ENCODE results near the gene FAM236C.
"Not testable (repeated sequence)": the region's sequence is repeated elsewhere in the genome, so short reads cannot be mapped to it uniquely, and the experiment has no call there.

Gene FAM236C

GRCh38 chrX:72912315-72912714 lies at the start of gene FAM236C:
Gene FAM236C, plus strand, starts transcription at chrX:72912615. Its CDS starts 100 bp downstream, at chrX:72912715.
- DNase-seq (ENCODE audit: low spot score), result not testable (repeated sequence)

GRCh38 chrX:72882898-72883297 lies 29.5 kb upstream of the FAM236C start:
- not testable (repeated sequence) for DNase-seq (ENCODE audit: low spot score)

- not testable (repeated sequence) for DNase-seq (ENCODE audit: low spot score)
These were observed 22.7 kb upstream of the FAM236C start for GRCh38 chrX:72889740-72890139.

GRCh38 chrX:72916096-72916495 lies 3.7 kb downstream of the FAM236C start:
- DNase-seq (ENCODE audit: low spot score), result not testable (repeated sequence)

- DNase-seq (ENCODE audit: low spot score), result not testable (repeated sequence)
These were observed 19.9 kb downstream of the FAM236C start for GRCh38 chrX:72932283-72932682.

- not testable (repeated sequence) for DNase-seq (ENCODE audit: low spot score)
These were observed 24.0 kb downstream of the FAM236C start for GRCh38 chrX:72936455-72936854.

GRCh38 chrX:72936882-72937455 lies 24.6 kb downstream of the FAM236C start:
- DNase-seq (ENCODE audit: low spot score), result not testable (repeated sequence)

- DNase-seq (ENCODE audit: low spot score), result not testable (repeated sequence)
These were observed 25.5 kb downstream of the FAM236C start, which contains the start of gene FAM236A for GRCh38 chrX:72937906-72938305. Gene FAM236A, plus strand, starts transcription at chrX:72938206. Its CDS starts 57 bp downstream, at chrX:72938263.

GRCh38 chrX:72942272-72942671 lies 29.9 kb downstream of the FAM236C start:
- DNase-seq (ENCODE audit: low spot score), result not testable (repeated sequence)

- DNase-seq (ENCODE audit: low spot score), result not testable (repeated sequence)
These were observed 30.8 kb downstream of the FAM236C start for GRCh38 chrX:72943035-72943818.

- DNase-seq (ENCODE audit: low spot score), result not testable (repeated sequence)
These were observed 31.4 kb downstream of the FAM236C start, which contains the start of gene DMRTC1 for GRCh38 chrX:72943819-72944169. Gene DMRTC1, minus strand, starts transcription at chrX:72943837. Its CDS starts 68,143 bp downstream, at chrX:72875694.

GRCh38 chrX:72959971-72960370 lies 47.6 kb downstream of the FAM236C start:
- not testable (repeated sequence) for DNase-seq (ENCODE audit: low spot score)
